NCI-H2107 (cell line): ENCODE results near the gene AK5.

Experiments used
- DNase-seq: peaks from one replicate; lab custom pipeline; 2025; lab: John Stamatoyannopoulos, UW

Gene AK5

GRCh38 chr1:77438236-77438913 lies 156.6 kb downstream of the AK5 start:
- DNase-seq, result no peak

- no peak for DNase-seq
These were observed 165.2 kb downstream of the AK5 start for GRCh38 chr1:77446841-77447555.

- DNase-seq, result no peak
These were observed 165.8 kb downstream of the AK5 start for GRCh38 chr1:77447669-77448068.

GRCh38 chr1:77459881-77460280 lies 178.1 kb downstream of the AK5 start:
- DNase-seq, result no peak

GRCh38 chr1:77461691-77462090 lies 179.9 kb downstream of the AK5 start:
- DNase-seq, result no peak

GRCh38 chr1:77463216-77463615 lies 181.4 kb downstream of the AK5 start:
- no peak for DNase-seq

GRCh38 chr1:77465139-77465538 lies 183.3 kb downstream of the AK5 start:
- no peak for DNase-seq

GRCh38 chr1:77465922-77466321 lies 184.1 kb downstream of the AK5 start:
- no peak for DNase-seq

- DNase-seq, result no peak
These were observed 185.3 kb downstream of the AK5 start for GRCh38 chr1:77467021-77467595.

- no peak for DNase-seq
These were observed 185.9 kb downstream of the AK5 start for GRCh38 chr1:77467741-77468140.

GRCh38 chr1:77468257-77468948 lies 186.6 kb downstream of the AK5 start:
- DNase-seq, result no peak

GRCh38 chr1:77468949-77469710 lies 187.3 kb downstream of the AK5 start:
- DNase-seq, result no peak

GRCh38 chr1:77471691-77472090 lies 189.9 kb downstream of the AK5 start:
- no peak for DNase-seq

GRCh38 chr1:77473690-77474089 lies 191.9 kb downstream of the AK5 start:
- no peak for DNase-seq

- no peak for DNase-seq
These were observed 193.8 kb downstream of the AK5 start for GRCh38 chr1:77475641-77476040.

- no peak for DNase-seq
These were observed 194.7 kb downstream of the AK5 start for GRCh38 chr1:77476475-77476874.

GRCh38 chr1:77484334-77484733 lies 202.5 kb downstream of the AK5 start:
- DNase-seq, result no peak

GRCh38 chr1:77484926-77485325 lies 203.1 kb downstream of the AK5 start:
- DNase-seq, result no peak

- no peak for DNase-seq
These were observed 205.8 kb downstream of the AK5 start for GRCh38 chr1:77487631-77488030.

GRCh38 chr1:77489910-77490309 lies 208.1 kb downstream of the AK5 start:
- DNase-seq, result no peak

GRCh38 chr1:77494026-77494425 lies 212.2 kb downstream of the AK5 start:
- no peak for DNase-seq

- no peak for DNase-seq
These were observed 217.1 kb downstream of the AK5 start for GRCh38 chr1:77498918-77499317.
